Measurements from ENCODE around the gene DEUP1.
A peak's percentile ranks its signal among the peaks of the same experiment; 100 is the strongest.
"Not testable (repeated sequence)": the region's sequence is repeated elsewhere in the genome, so short reads cannot be mapped to it uniquely, and the experiment has no call there.

DEUP1 gene

GRCh38 chr11:93330446-93330984, at the start of gene DEUP1:
DEUP1 (plus strand) TSS chr11:93330742; CDS start chr11:93332260, 1,518 bp downstream.
- DNase-seq: peak; percentile 10

GRCh38 chr11:93285430-93285829, 45.1 kb upstream of the DEUP1 start:
- no peak for DNase-seq

GRCh38 chr11:93287434-93287833, 43.1 kb upstream of the DEUP1 start:
- DNase-seq: no peak

- no peak for DNase-seq
These were observed 42.5 kb upstream of the DEUP1 start for GRCh38 chr11:93288079-93288478.

GRCh38 chr11:93288767-93289166, 41.8 kb upstream of the DEUP1 start:
- DNase-seq: no peak

GRCh38 chr11:93289782-93290463, 40.6 kb upstream of the DEUP1 start:
- no peak for DNase-seq

- DNase-seq: no peak
These were observed 39.4 kb upstream of the DEUP1 start for GRCh38 chr11:93291110-93291509.

GRCh38 chr11:93291898-93292297, 38.6 kb upstream of the DEUP1 start:
- DNase-seq: no peak

GRCh38 chr11:93295921-93296575, 34.5 kb upstream of the DEUP1 start:
- no peak for DNase-seq

GRCh38 chr11:93303689-93304088, 26.9 kb upstream of the DEUP1 start:
- no peak for DNase-seq

- DNase-seq: not testable (repeated sequence)
These were observed 16.1 kb upstream of the DEUP1 start for GRCh38 chr11:93314399-93314798.

- no peak for DNase-seq
These were observed 11.2 kb upstream of the DEUP1 start for GRCh38 chr11:93319224-93319839.

GRCh38 chr11:93320230-93320629, 10.3 kb upstream of the DEUP1 start:
- DNase-seq: no peak

- DNase-seq: no peak
These were observed 8.3 kb upstream of the DEUP1 start for GRCh38 chr11:93322207-93322606.

- no peak for DNase-seq
These were observed 6.8 kb upstream of the DEUP1 start for GRCh38 chr11:93323747-93324146.

GRCh38 chr11:93324500-93324899, 6.0 kb upstream of the DEUP1 start:
- DNase-seq: no peak

GRCh38 chr11:93326681-93327080, 3.9 kb upstream of the DEUP1 start:
- no peak for DNase-seq

GRCh38 chr11:93329936-93330445, 551 bp upstream of the DEUP1 start:
- no peak for DNase-seq

- DNase-seq: no peak
These were observed 9.7 kb downstream of the DEUP1 start for GRCh38 chr11:93340223-93340622.

GRCh38 chr11:93344855-93345333, 14.4 kb downstream of the DEUP1 start:
- no peak for DNase-seq

GRCh38 chr11:93348930-93349329, 18.4 kb downstream of the DEUP1 start:
- DNase-seq: no peak

GRCh38 chr11:93350835-93351234, 20.3 kb downstream of the DEUP1 start:
- no peak for DNase-seq

GRCh38 chr11:93359396-93359795, 28.9 kb downstream of the DEUP1 start:
- no peak for DNase-seq

GRCh38 chr11:93361435-93361834, 30.9 kb downstream of the DEUP1 start:
- DNase-seq: no peak

All from activated naive CD4-positive, alpha-beta T cell treated with anti-CD3 and anti-CD28 coated beads, Interleukin-2, amount 50 U/mL, for 16 hours (primary cell).